Body of pancreas (tissue), 4 donors: ENCODE data around the gene CHSY3.

ENCODE experiments used
- CTCF ChIP-seq, 7 experiments: fragments of 450-650 bp in 4 of 7; fragments of 200-600 bp in 3 of 7; sonication (generic) in 3 of 7; IDR thresholded peaks; one replicate each; pipeline ENCODE4 v1.5.1; 2016 to 2019; ENCODE audit warnings: antibody characterized with exemption in 7 of 7
- POLR2A ChIP-seq, 3 donors: fragments of 450-650 bp; IDR thresholded peaks; one replicate each; pipeline ENCODE4 v1.6.1; 2016; ENCODE audit warnings: antibody characterized with exemption in 3 of 3, mild to moderate bottlenecking in 2 of 3

- no peak for TF ChIP-seq CTCF (IDR thresholded peaks at IDR 0.05)
- TF ChIP-seq POLR2A (IDR thresholded peaks at IDR 0.05): no peak
Measured at GRCh38 chr5:129909225-129909624, 5.0 kb downstream of the CHSY3 start.
